IMR-90 (cell line): ENCODE measurements around the gene SAMM50. TPM values are rescaled to one million over a fixed set of nuclear protein-coding genes. Genes with fewer than 3 reads are reported as not detected.

ENCODE experiments used
- ATAC-seq: fragments of 200-7000 bp; cut with Tn5 transposase; 2 replicates; pipeline ENCODE4 v1.9.1; 2020; ENCODE audit warnings: low read depth, mild to moderate bottlenecking, moderate library complexity
- BruUV-seq: library from RNA; stranded (reverse); fragments of 400-500 nt; replicated peaks from 2 replicates; lab custom pipeline; 2021; lab: Mats Ljungman, UMichigan
- CTCF ChIA-PET: fragments of 300-600 bp; formaldehyde crosslinking; extraction: SDS; loops from one replicate; lab custom pipeline; 2021; ENCODE audit warnings: antibody characterized with exemption; lab: Yijun Ruan, JAX
- POLR2A ChIA-PET: fragments of 300-600 bp; sonication (Branson Sonifier 250); formaldehyde crosslinking; loops from one replicate; lab custom pipeline; 2022; ENCODE audit warnings: antibody characterized with exemption; ENCODE audit not compliant: unreplicated experiment; lab: Charles Lee
- DNase-seq: peaks from one replicate; pipeline ENCODE4 v3.0.0; 2013
- H2AFZ ChIP-seq: replicated peaks from 2 replicates; pipeline ENCODE3; 2013; ENCODE audit warnings: low read length, mild to moderate bottlenecking; ENCODE audit not compliant: poor library complexity
- H2AK5ac ChIP-seq: 2 replicates; pipeline ENCODE4 v1.6.1; 2013; ENCODE audit warnings: low read depth, low read length, inconsistent platforms
- H2AK9ac ChIP-seq: replicated peaks from 2 replicates; pipeline ENCODE3; 2013; ENCODE audit warnings: mild to moderate bottlenecking, low read depth, low read length, moderate library complexity; ENCODE audit not compliant: poor library complexity
- H2BK120ac ChIP-seq: 2 replicates; pipeline ENCODE4 v1.6.1; 2013; ENCODE audit warnings: low read depth, low read length, inconsistent platforms
- H2BK15ac ChIP-seq: 3 replicates; pipeline ENCODE4 v1.6.1; 2013; ENCODE audit warnings: low read depth, low read length, inconsistent platforms
- H2BK20ac ChIP-seq: 2 replicates; pipeline ENCODE4 v1.6.1; 2013; ENCODE audit warnings: low read depth, mild to moderate bottlenecking, inconsistent platforms, low read length, moderate library complexity
- H2BK5ac ChIP-seq: 2 replicates; pipeline ENCODE4 v1.6.1; 2013; ENCODE audit warnings: mild to moderate bottlenecking, low read depth, low read length, inconsistent platforms; ENCODE audit not compliant: poor library complexity, severe bottlenecking
- H3K14ac ChIP-seq: replicated peaks from 2 replicates; pipeline ENCODE4 v1.6.1; 2013; ENCODE audit warnings: low read depth, low read length, inconsistent platforms
- H3K18ac ChIP-seq: 2 replicates; pipeline ENCODE4 v1.6.1; 2013; ENCODE audit warnings: low read depth, low read length, control low read depth
- H3K23ac ChIP-seq: 2 replicates; pipeline ENCODE4 v1.6.1; 2013; ENCODE audit warnings: low read depth, low read length, inconsistent platforms
- H3K27ac ChIP-seq: 2 replicates; pipeline ENCODE4 v1.5.1; 2013; ENCODE audit warnings: mild to moderate bottlenecking, control low read depth, low read length; ENCODE audit not compliant: insufficient read depth
- H3K27me3 ChIP-seq: 2 replicates; pipeline ENCODE4 v1.6.1; 2013; ENCODE audit warnings: low read length; ENCODE audit not compliant: control insufficient read depth, insufficient read depth
- H3K36me3 ChIP-seq: 2 replicates; pipeline ENCODE4 v1.6.1; 2013; ENCODE audit warnings: low read length, mixed read lengths; ENCODE audit not compliant: control insufficient read depth, insufficient read depth
- H3K4ac ChIP-seq: 2 replicates; pipeline ENCODE4 v1.6.1; 2013; ENCODE audit warnings: low read depth, low read length, inconsistent platforms
- H3K4me1 ChIP-seq: 2 replicates; pipeline ENCODE4 v1.6.1; 2013; ENCODE audit warnings: low read length, mixed read lengths; ENCODE audit not compliant: control insufficient read depth, insufficient read depth
- H3K4me2 ChIP-seq: 2 replicates; pipeline ENCODE4 v1.6.1; 2013; ENCODE audit warnings: low read depth, mild to moderate bottlenecking, control low read depth, low read length, moderate library complexity
- H3K4me3 ChIP-seq: 2 replicates; pipeline ENCODE4 v1.5.1; 2013; ENCODE audit warnings: low read depth, mild to moderate bottlenecking, control low read depth, low read length, moderate library complexity; ENCODE audit not compliant: insufficient read depth
- H3K56ac ChIP-seq: 2 replicates; pipeline ENCODE4 v1.6.1; 2013; ENCODE audit warnings: low read length, inconsistent platforms; ENCODE audit not compliant: insufficient read depth; ENCODE audit errors: extremely low read depth
- H3K79me1 ChIP-seq, 2 experiments: 2 replicates each; pipeline ENCODE4 v1.6.1; 2013; ENCODE audit warnings: low read length in 2 of 2, inconsistent platforms in 1 of 2, low read depth in 1 of 2
- H3K9ac ChIP-seq: 2 replicates; pipeline ENCODE4 v1.6.1; 2013; ENCODE audit warnings: low read depth, low read length, control low read depth
- H3K9me1 ChIP-seq: 2 replicates; pipeline ENCODE4 v1.6.1; 2013; ENCODE audit warnings: low read length, inconsistent platforms; ENCODE audit not compliant: insufficient read depth
- H3K9me3 ChIP-seq: 2 replicates; pipeline ENCODE4 v1.6.1; 2013; ENCODE audit warnings: low read length; ENCODE audit not compliant: control insufficient read depth, insufficient read depth
- H4K20me1 ChIP-seq: 2 replicates; pipeline ENCODE4 v1.6.1; 2013; ENCODE audit warnings: low read length, inconsistent platforms; ENCODE audit not compliant: insufficient read depth
- H4K5ac ChIP-seq: 2 replicates; pipeline ENCODE4 v1.6.1; 2013; ENCODE audit warnings: mild to moderate bottlenecking, low read depth, low read length, control low read depth
- H4K8ac ChIP-seq, 2 experiments: 2 replicates each; pipeline ENCODE4 v1.6.1; 2013; ENCODE audit warnings: low read depth in 2 of 2, low read length in 2 of 2, control low read depth in 1 of 2, inconsistent platforms in 1 of 2
- H4K91ac ChIP-seq: 2 replicates; pipeline ENCODE4 v1.6.1; 2013; ENCODE audit warnings: low read depth, low read length, inconsistent platforms; ENCODE audit not compliant: insufficient read depth
- CEBPB ChIP-seq: IDR thresholded peaks from 2 replicates; pipeline ENCODE4 v1.6.1; 2012; ENCODE audit warnings: low read depth, low read length, improper control_type of control experiment
- RCOR1 ChIP-seq: IDR thresholded peaks from 2 replicates; pipeline ENCODE4 v1.6.1; 2012; ENCODE audit warnings: mild to moderate bottlenecking, low read length, improper control_type of control experiment; ENCODE audit not compliant: insufficient replicate concordance
- WGBS, 2 experiments: methylation state at CpG; one replicate each; pipeline versions ENCODE4 v1.1.5 to v1.1.7; 2013; ENCODE audit warnings: missing lambda C conversion rate in 2 of 2; ENCODE audit not compliant: insufficient read length in 1 of 2; ENCODE audit errors: extremely low coverage in 2 of 2; 5-methylcytosine and 5-hydroxymethylcytosine counted together
- dilution Hi-C: fragments of 300-500 bp; cut with HindIII; formaldehyde crosslinking; loops from one replicate; pipeline ENCODE4 v1.14.3; 2018; ENCODE audit warnings: low sequenced_read_pairs; ENCODE audit not compliant: unreplicated experiment
- in situ Hi-C: fragments of 300-500 bp; cut with MboI; formaldehyde crosslinking; loops from 3 replicates; pipeline ENCODE4 v1.14.3; 2019; ENCODE audit warnings: low sequenced_read_pairs, inconsistent platforms, mixed read lengths
- intact Hi-C: fragments of 100-400 bp; cut with micrococcal nuclease; formaldehyde crosslinking; loops from 2 replicates; pipeline ENCODE4 v1.10.0; 2022
- polyA plus RNA-seq, 3 experiments: library from polyadenylated mRNA; depleted of rRNA; stranded (reverse); fragments of >200 nt; gene quantifications; 2 replicates each; pipeline ENCODE4 v1.2.3, GENCODE V29; 2012; ENCODE audit warnings: low replicate concordance in 1 of 3
- total RNA-seq: library from RNA; depleted of rRNA; stranded (reverse); fragments of >200 nt; gene quantifications from 2 replicates; pipeline ENCODE4 v1.2.3, GENCODE V29; 2012; rRNA removed

Gene SAMM50
- total and polyA plus RNA-seq, 2 of the 4 experiments (the other 2 are of a cell fraction) = 40.6 to 43.7 TPM

DNA sequence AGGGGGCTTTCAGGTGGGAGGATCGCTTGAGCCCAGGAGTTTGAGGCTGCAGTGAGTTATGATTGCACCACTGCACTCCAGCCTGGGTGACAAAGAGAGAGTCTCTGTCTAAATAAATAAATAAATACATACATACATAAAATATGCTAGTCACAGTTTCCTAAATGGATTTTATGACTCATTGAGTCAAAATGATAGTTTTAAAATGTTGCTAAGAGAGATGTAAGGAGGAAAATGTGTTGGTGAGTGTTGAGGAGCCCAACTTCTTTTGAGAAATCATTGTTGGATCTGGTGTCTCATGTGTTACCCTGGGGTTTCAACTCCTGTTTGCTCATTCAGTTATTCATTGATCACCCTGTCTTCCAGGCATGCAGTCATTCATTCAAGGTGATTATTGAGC is 89.9 kb downstream of the SAMM50 start:
- peaks cover 2% of the 10 kb centered on the region; the same call in 1 of the 2 replicates for H3K4me1 ChIP-seq
- H4K8ac ChIP-seq = no peak overlapping the region
- ATAC-seq (no peak), DNase-seq (peak; percentile 46)
- no peak overlapping the region for H2AFZ ChIP-seq
- no peaks in the 10 kb centered on the region for H3K27me3 ChIP-seq
- H4K20me1 ChIP-seq = peaks cover 8% of the 10 kb centered on the region
- H4K91ac ChIP-seq = no peak overlapping the region
- no peak overlapping the region for H2BK5ac ChIP-seq
- no peak overlapping the region for H3K14ac ChIP-seq
- no peak overlapping the region for H3K4ac ChIP-seq
- intact Hi-C loops (no loop called here), in situ Hi-C loops (no loop called here), dilution Hi-C loops (no loop called here)
- H3K4me3 ChIP-seq = no peak overlapping the region
- H2BK20ac ChIP-seq = no peak overlapping the region
- H3K56ac ChIP-seq = no peak overlapping the region
- 0 out of 2 replicates have a peak overlapping the region, but pooled peaks have one; percentile 24 for H3K23ac ChIP-seq
- no peak overlapping the region for H2AK9ac ChIP-seq
- no peak overlapping the region for H4K5ac ChIP-seq
- WGBS, 2 experiments = no CpG with 5 or more reads among the region's 1 CpG
- no peak overlapping the region for H3K27ac ChIP-seq
- no TSS peak for BruUV-seq
- peaks cover 10 to 39% of the 10 kb centered on the region in 2 experiments for H3K79me1 ChIP-seq
- TF ChIP-seq RCOR1 (no peak), CEBPB (peak; percentile 31; the same call in 1 of the 2 replicates)
- H3K9me3 ChIP-seq = no peaks in the 10 kb centered on the region
- no peak overlapping the region for H3K9ac ChIP-seq
- POLR2A ChIA-PET = no interaction called here
- H2BK15ac ChIP-seq = no peak overlapping the region
- H3K4me2 ChIP-seq = no peak overlapping the region
- H3K36me3 ChIP-seq = peaks cover 2% of the 10 kb centered on the region; the same call in 1 of the 2 replicates
- H3K18ac ChIP-seq = no peak overlapping the region
- no peak overlapping the region for H2AK5ac ChIP-seq
- H3K9me1 ChIP-seq = peaks cover 7% of the 10 kb centered on the region
- CTCF ChIA-PET = no interaction called here
- no peak overlapping the region for H2BK120ac ChIP-seq

Other genes with a start within 250 kb of the SAMM50 start
- gene EFCAB6, start 143.1 kb upstream of the SAMM50 start, total RNA-seq = 1.1 TPM in 2 replicates
- 0.30 and 0.44 TPM in 2 replicates for gene EFCAB6, start 143.1 kb upstream of the SAMM50 start, polyA plus RNA-seq (2012; rRNA removed)
- gene SULT4A1, start 92.9 kb upstream of the SAMM50 start, total RNA-seq = 1.1 TPM in 2 replicates
- gene SULT4A1, start 92.9 kb upstream of the SAMM50 start, polyA plus RNA-seq (2012; rRNA removed) = 4.8 and 5.2 TPM in 2 replicates
- gene PNPLA5, start 63.4 kb upstream of the SAMM50 start, total RNA-seq = 0.18 TPM in 1 of 2 replicates, not detected in the other
- gene PNPLA5, start 63.4 kb upstream of the SAMM50 start, polyA plus RNA-seq (2012; rRNA removed) = 0.13 and 0.44 TPM in 2 replicates
- gene PNPLA3, start 31.6 kb upstream of the SAMM50 start, total RNA-seq = 3.3 and 3.6 TPM in 2 replicates
- 7.5 and 8.4 TPM in 2 replicates for gene PNPLA3, start 31.6 kb upstream of the SAMM50 start, polyA plus RNA-seq (2012; rRNA removed)
- gene PARVB, start 68.9 kb downstream of the SAMM50 start, total RNA-seq = 38.6 and 44.3 TPM in 2 replicates
- 53.9 and 84.7 TPM in 2 replicates for gene PARVB, start 68.9 kb downstream of the SAMM50 start, polyA plus RNA-seq (2012; rRNA removed)
- not detected in 2 replicates for gene PARVG, start 225.5 kb downstream of the SAMM50 start, total RNA-seq
- not detected in 2 replicates for gene PARVG, start 225.5 kb downstream of the SAMM50 start, polyA plus RNA-seq (2012; rRNA removed)